ENCODE data around the gene FRMPD2.

- TF ChIP-seq POLR2A (IDR thresholded peaks at IDR 0.05) (no peak), CTCF (IDR thresholded peaks at IDR 0.05) (no peak)
These were observed 26.0 kb downstream of the FRMPD2 start for GRCh38 chr10:48248462-48248861.

Measured in lower leg skin (tissue), 3 donors.